GM10266 (cell line): ENCODE results near the gene VASN.
"Not testable (repeated sequence)": the region's sequence is repeated elsewhere in the genome, so short reads cannot be mapped to it uniquely, and the experiment has no call there.

Source experiments
- DNase-seq: peaks from one replicate; pipeline ENCODE4 v3.0.0; 2012; ENCODE audit errors: extremely low spot score
- CTCF ChIP-seq: IDR thresholded peaks from 2 replicates; pipeline ENCODE4 v1.5.1; 2012; ENCODE audit warnings: mild to moderate bottlenecking, low read depth; ENCODE audit not compliant: control insufficient read depth, insufficient read depth; ENCODE audit errors: missing control alignments

VASN gene

GRCh38 chr16:4333308-4333638 lies 38.4 kb upstream of the VASN start:
- TF ChIP-seq CTCF: no peak
- DNase-seq: no peak

DNA sequence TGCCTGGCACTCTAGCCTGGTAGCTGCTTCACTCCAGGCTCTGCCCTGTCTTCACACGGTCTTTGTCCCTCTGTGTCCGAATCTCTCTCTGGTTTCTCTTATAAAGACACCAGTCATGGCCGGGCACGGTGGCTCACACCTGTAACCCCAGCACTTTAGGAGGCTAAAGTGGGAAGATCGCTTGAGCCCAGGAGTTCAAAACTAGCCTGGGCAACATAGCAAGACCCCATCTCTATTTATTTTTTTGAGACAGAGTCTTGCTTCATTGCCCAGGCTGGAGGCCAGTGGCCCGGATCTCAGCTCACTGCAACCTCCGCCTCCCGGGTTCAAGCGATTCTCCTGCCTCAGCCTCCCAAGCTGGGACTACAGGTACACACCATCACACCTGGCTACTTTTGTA lies 37.9 kb upstream of the VASN start:
- DNase-seq: not testable (repeated sequence)

DNA sequence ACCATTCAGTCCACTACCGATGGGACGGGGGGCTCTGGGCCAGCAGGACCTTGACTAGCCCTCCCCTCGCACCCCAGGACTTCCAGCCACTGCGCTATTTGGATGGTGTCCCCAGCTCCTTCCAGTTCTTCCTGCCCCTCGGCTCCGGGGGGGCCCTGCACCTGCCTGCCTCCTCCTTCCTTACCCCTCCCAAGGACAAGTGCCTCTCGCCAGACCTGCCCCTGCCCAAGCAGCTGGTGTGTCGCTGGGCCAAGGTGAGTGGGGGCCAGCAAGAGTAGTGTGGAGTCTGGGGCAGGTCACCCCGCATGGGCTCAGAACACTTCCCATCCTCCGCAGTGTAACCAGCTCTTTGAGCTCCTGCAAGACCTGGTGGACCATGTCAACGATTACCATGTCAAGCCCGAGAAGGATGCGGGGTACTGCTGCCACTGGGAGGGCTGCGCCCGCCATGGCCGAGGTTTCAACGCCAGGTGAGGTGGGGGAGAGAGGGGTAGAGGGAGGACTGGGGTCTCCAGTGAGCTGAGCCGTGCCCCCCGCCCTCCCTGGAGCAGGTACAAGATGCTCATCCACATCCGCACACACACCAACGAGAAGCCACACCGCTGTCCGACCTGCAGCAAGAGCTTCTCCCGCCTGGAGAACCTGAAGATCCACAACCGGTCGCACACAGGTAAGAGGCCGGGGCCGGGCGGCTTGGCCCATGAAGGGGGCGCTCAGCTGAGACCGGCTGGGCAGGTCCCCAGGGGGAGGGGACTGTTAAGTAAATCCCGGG lies 36.7 kb upstream of the VASN start:
- no peak for TF ChIP-seq CTCF
- DNase-seq: no peak

GRCh38 chr16:4336701-4337539 lies 34.7 kb upstream of the VASN start:
- no peak for DNase-seq
- no peak for TF ChIP-seq CTCF

DNA sequence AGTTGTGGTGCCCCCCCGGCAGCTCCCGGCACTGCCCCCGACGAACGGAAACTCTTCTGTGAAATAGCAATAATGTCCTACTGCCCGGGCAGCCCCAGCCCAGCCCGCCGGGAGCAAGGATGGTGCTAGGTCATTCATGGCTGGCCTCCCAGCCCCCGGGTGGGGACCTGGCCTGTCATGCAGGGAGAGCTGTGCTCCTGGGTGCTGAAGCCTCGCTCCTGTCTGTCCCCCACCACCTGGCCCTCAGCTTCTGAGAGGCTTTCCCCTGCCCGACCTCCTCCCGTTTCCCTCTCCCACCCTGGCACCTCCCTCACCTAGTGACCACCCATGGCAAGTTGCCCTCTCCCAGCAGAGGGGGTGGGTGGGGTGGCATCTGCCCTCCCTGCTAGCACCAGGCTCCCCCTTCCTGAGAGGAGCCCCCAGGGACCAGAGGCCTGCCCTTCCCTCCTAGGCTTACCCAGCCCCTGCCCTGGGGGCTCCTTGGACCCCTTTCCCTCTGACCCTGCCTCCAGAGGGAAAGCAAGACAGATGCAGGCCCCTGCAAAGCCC lies 34.0 kb upstream of the VASN start:
- DNase-seq: no peak
- TF ChIP-seq CTCF: no peak

- DNase-seq: no peak
- TF ChIP-seq CTCF: no peak
Measured at GRCh38 chr16:4338125-4338582, 33.5 kb upstream of the VASN start.

DNA sequence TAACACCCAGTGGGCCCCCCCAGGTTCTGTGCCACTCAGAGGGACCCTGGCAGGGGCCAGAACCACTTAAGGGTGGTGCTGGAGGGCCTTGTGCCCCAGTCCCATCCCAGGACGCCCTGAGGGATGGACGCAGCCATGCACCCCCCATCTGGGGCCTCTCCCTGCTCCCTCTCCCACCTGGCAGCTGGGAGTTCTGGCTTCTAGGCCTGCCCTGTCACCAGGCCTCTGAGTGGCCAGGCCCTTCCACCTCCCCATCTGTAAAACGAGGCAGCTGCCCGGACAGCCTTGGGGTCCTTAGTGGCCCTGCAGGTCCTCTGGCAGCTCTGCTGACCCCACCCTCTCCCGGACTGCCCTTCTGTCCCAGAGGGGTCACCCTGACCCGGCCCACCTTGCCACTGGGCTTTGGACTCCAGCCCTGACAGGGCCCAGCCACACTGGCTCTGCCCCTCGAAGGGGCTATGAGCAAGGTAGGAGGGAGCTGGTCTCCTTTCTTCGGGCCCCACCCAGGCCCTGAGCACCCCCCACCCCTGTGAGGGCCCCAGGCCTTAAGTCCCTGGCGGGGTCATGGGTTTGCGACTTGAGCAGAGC lies 32.8 kb upstream of the VASN start:
- no peak for DNase-seq
- no peak for TF ChIP-seq CTCF
